Spleen (tissue), 7 donors: ENCODE measurements around the gene SLC29A3.

Experiments
- POLR2A ChIP-seq, 3 donors: fragments of 450-650 bp; IDR thresholded peaks; one replicate each; pipeline ENCODE4 v1.5.1; 2017; ENCODE audit warnings: antibody characterized with exemption in 3 of 3, mild to moderate bottlenecking in 1 of 3
- TF ChIP-seq, protein P1 (sequence below), 11 experiments: fragments of 200-600 bp in 7 of 11; fragments of 450-650 bp in 4 of 11; sonication (generic) in 4 of 11; IDR thresholded peaks in 8 of 11; conservative IDR thresholded peaks in 3 of 11; 1 replicate in 7 of 11; 2 replicates in 4 of 11; pipeline versions ENCODE4 v1.4.0 to v1.8.0; 2016 to 2021; ENCODE audit warnings: antibody characterized with exemption in 11 of 11, inconsistent platforms in 4 of 11, mild to moderate bottlenecking in 1 of 11
- donor health status: DM: no; HTN: no; CAD: no; lungs with moderate emphysema.
- donor health status: DM: no; HTN: no; CAD: no.
- donor health status: DM: no; HTN: no; CAD: no.

DNA sequence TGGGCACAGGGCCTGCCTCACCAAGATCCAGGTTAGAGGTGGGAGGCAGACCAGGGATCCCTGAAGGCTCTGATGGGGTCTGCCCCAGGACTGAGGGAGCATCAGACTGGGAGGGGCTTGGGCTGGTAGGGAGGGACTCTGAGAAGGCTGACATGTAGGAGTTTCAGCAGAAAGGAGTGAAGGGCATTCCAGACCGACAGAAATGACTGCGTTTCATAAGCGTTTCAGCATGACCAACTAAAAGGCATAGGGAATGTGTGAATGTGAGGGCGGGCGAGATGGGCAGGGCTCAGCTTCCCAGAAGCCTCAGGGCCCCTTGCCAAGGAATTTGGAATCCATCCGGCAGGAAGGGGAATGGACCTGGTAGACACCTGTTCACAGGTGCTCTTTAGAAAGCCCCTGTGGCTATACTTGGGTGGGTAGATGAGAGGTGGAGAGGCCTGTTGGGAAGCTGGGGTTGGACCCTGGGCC lies 24.9 kb upstream of the SLC29A3 start:
- TF ChIP-seq, protein P1, sequence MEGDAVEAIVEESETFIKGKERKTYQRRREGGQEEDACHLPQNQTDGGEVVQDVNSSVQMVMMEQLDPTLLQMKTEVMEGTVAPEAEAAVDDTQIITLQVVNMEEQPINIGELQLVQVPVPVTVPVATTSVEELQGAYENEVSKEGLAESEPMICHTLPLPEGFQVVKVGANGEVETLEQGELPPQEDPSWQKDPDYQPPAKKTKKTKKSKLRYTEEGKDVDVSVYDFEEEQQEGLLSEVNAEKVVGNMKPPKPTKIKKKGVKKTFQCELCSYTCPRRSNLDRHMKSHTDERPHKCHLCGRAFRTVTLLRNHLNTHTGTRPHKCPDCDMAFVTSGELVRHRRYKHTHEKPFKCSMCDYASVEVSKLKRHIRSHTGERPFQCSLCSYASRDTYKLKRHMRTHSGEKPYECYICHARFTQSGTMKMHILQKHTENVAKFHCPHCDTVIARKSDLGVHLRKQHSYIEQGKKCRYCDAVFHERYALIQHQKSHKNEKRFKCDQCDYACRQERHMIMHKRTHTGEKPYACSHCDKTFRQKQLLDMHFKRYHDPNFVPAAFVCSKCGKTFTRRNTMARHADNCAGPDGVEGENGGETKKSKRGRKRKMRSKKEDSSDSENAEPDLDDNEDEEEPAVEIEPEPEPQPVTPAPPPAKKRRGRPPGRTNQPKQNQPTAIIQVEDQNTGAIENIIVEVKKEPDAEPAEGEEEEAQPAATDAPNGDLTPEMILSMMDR (IDR thresholded peaks at IDR 0.05 in 8 of 11, conservative IDR thresholded peaks at IDR 0.05 in 3 of 11): no peak
- no peak for TF ChIP-seq POLR2A (IDR thresholded peaks at IDR 0.05)
